SK-N-SH (cell line): ENCODE results near the gene TXNDC17. TPM values are rescaled to one million over a fixed set of nuclear protein-coding genes. Genes with fewer than 3 reads are reported as not detected.

Experiments
- CTCF ChIA-PET: fragments of 300-600, 350-600 bp; formaldehyde crosslinking; extraction: SDS; loops from one replicate; lab custom pipeline; 2021; lab: Yijun Ruan, JAX
- POLR2A ChIA-PET: fragments of 350-600 bp; sonication (Branson Sonifier 250); formaldehyde crosslinking; extraction: SDS; loops from one replicate; lab custom pipeline; 2020; ENCODE audit warnings: antibody characterized with exemption, inconsistent platforms; lab: Yijun Ruan, JAX
- DNase-seq: peaks from one replicate; pipeline ENCODE4 v3.0.0; 2012
- H2AFZ ChIP-seq: fragments of 200-600 bp; sonication (generic); 2 replicates; pipeline ENCODE4 v1.8.1; 2016; ENCODE audit warnings: antibody characterized with exemption, mild to moderate bottlenecking, low read depth
- H3F3A ChIP-seq: fragments of 200-600 bp; sonication (generic); replicated peaks from 2 replicates; pipeline ENCODE3; 2016; ENCODE audit warnings: antibody characterized with exemption, mild to moderate bottlenecking; ENCODE audit not compliant: insufficient read depth
- H3K27ac ChIP-seq, 2 experiments: fragments of 200-500 bp in 1 of 2; fragments of 200-600 bp in 1 of 2; sonication (Bioruptor generic) in 1 of 2; sonication (generic), shearing (Covaris generic) in 1 of 2; 2 replicates each; pipeline versions ENCODE4 v1.5.1 to v1.6.1; 2014 to 2016; ENCODE audit warnings: low read depth in 2 of 2, inconsistent platforms in 1 of 2, low read length in 1 of 2, mild to moderate bottlenecking in 1 of 2, mixed read lengths in 1 of 2
- H3K27me3 ChIP-seq: fragments of 200-600 bp; sonication (generic), shearing (Covaris generic); 2 replicates; pipeline ENCODE4 v1.6.1; 2016; ENCODE audit warnings: mixed run types; ENCODE audit not compliant: insufficient read depth
- H3K36me3 ChIP-seq, 2 experiments: fragments of 200-500 bp in 1 of 2; fragments of 200-600 bp in 1 of 2; sonication (Bioruptor generic) in 1 of 2; sonication (generic) in 1 of 2; replicated peaks in 1 of 2; 2 replicates each; pipeline versions ENCODE3 to v1.5.1; 2014 to 2016; ENCODE audit warnings: low read length in 1 of 2, mild to moderate bottlenecking in 1 of 2; ENCODE audit not compliant: insufficient read depth in 2 of 2, control insufficient read depth in 1 of 2
- H3K4me1 ChIP-seq, 2 experiments: fragments of 200-500 bp in 1 of 2; fragments of 200-600 bp in 1 of 2; sonication (Bioruptor generic) in 1 of 2; sonication (generic), shearing (Covaris generic) in 1 of 2; 2 replicates each; pipeline versions ENCODE4 v1.5.1 to v1.6.1; 2014 to 2016; ENCODE audit warnings: low read depth in 1 of 2, low read length in 1 of 2, mixed run types in 1 of 2; ENCODE audit not compliant: insufficient read depth in 2 of 2, control insufficient read depth in 1 of 2
- H3K4me2 ChIP-seq: fragments of 200-600 bp; sonication (generic), shearing (Covaris generic); 2 replicates; pipeline ENCODE4 v1.6.1; 2017; ENCODE audit warnings: mixed run types
- H3K4me3 ChIP-seq, 2 experiments: fragments of 200-500 bp in 1 of 2; fragments of 200-600 bp in 1 of 2; sonication (Bioruptor generic) in 1 of 2; sonication (generic), shearing (Covaris generic) in 1 of 2; 2 replicates each; pipeline versions ENCODE4 v1.5.1 to v1.8.1; 2014 to 2016; ENCODE audit warnings: low read depth in 2 of 2, inconsistent platforms in 1 of 2, low read length in 1 of 2, mild to moderate bottlenecking in 1 of 2, mixed read lengths in 1 of 2, moderate library complexity in 1 of 2
- H3K79me2 ChIP-seq: fragments of 200-600 bp; sonication (generic); 2 replicates; pipeline ENCODE4 v1.8.1; 2017; ENCODE audit warnings: mild to moderate bottlenecking; ENCODE audit not compliant: insufficient read depth
- H3K9ac ChIP-seq: fragments of 200-600 bp; sonication (generic); 2 replicates; pipeline ENCODE4 v1.6.1; 2017; ENCODE audit warnings: mixed run types
- H3K9me2 ChIP-seq: fragments of 200-600 bp; sonication (generic); 2 replicates; pipeline ENCODE4 v1.6.1; 2017; ENCODE audit warnings: mixed run types
- H3K9me3 ChIP-seq: fragments of 200-600 bp; sonication (generic); 2 replicates; pipeline ENCODE4 v1.6.1; 2017; ENCODE audit warnings: mixed run types, mild to moderate bottlenecking, moderate library complexity
- H4K20me1 ChIP-seq: fragments of 200-600 bp; sonication (generic); 2 replicates; pipeline ENCODE4 v1.6.1; 2017; ENCODE audit warnings: mild to moderate bottlenecking, mixed run types; ENCODE audit not compliant: insufficient read depth
- EZH2phosphoT487 ChIP-seq: fragments of 200-600 bp; sonication (generic); IDR thresholded peaks from 2 replicates; pipeline ENCODE4 v1.6.1; 2017; ENCODE audit warnings: low read depth, mixed run types, mild to moderate bottlenecking, antibody characterized with exemption, moderate library complexity, borderline replicate concordance
- FOSL2 ChIP-seq: IDR thresholded peaks from 2 replicates; pipeline ENCODE4 v1.4.0; 2012; ENCODE audit warnings: low read depth, mild to moderate bottlenecking, moderate library complexity, borderline replicate concordance
- IRF3 ChIP-seq: fragments of 150-350 bp; IDR thresholded peaks from 2 replicates; pipeline ENCODE4 v1.6.1; 2016; ENCODE audit warnings: mild to moderate bottlenecking, low read depth, low read length
- JUND ChIP-seq: IDR thresholded peaks from 2 replicates; pipeline ENCODE4 v1.4.0; 2012
- MEF2A ChIP-seq: IDR thresholded peaks from 2 replicates; pipeline ENCODE4 v1.4.0; 2012; ENCODE audit warnings: low read depth, borderline replicate concordance
- NFIC ChIP-seq: IDR thresholded peaks from 2 replicates; pipeline ENCODE4 v1.4.0; 2012; ENCODE audit warnings: borderline replicate concordance
- PBX3 ChIP-seq: IDR thresholded peaks from 2 replicates; pipeline ENCODE4; 2012
- RFX5 ChIP-seq: IDR thresholded peaks from 2 replicates; pipeline ENCODE4 v1.6.1; 2012; ENCODE audit warnings: mild to moderate bottlenecking, improper control_type of control experiment, low read length
- RXRA ChIP-seq: IDR thresholded peaks from 2 replicates; pipeline ENCODE4 v1.4.0; 2012; ENCODE audit warnings: low read depth, mild to moderate bottlenecking, borderline replicate concordance
- SIN3A ChIP-seq: IDR thresholded peaks from 2 replicates; pipeline ENCODE4 v1.6.1; 2012; ENCODE audit warnings: low read depth, mild to moderate bottlenecking, low read length, moderate library complexity, borderline replicate concordance
- TCF12 ChIP-seq: IDR thresholded peaks from 2 replicates; pipeline ENCODE4 v1.4.0; 2012
- YY1 ChIP-seq: IDR thresholded peaks from 2 replicates; pipeline ENCODE4 v1.4.0; 2012; ENCODE audit warnings: low read depth, mild to moderate bottlenecking
- ZBTB33 ChIP-seq: IDR thresholded peaks from 2 replicates; pipeline ENCODE4 v1.4.0; 2012; ENCODE audit warnings: low read depth, borderline replicate concordance
- WGBS: methylation state at CpG from one replicate; pipeline ENCODE4 v1.1.6; 2017; ENCODE audit warnings: low lambda C conversion rate; 5-methylcytosine and 5-hydroxymethylcytosine counted together
- polyA plus RNA-seq, 3 experiments: library from polyadenylated mRNA; depleted of rRNA; stranded (reverse); fragments of >200 nt; gene quantifications; 2 replicates each; pipeline ENCODE4 v1.2.3, GENCODE V29; 2012

The TXNDC17 gene
- polyA plus RNA-seq, 1 of the 3 experiments (the other 2 are of a cell fraction) = 644 TPM

- H3K79me2 ChIP-seq = no peaks in the 10 kb centered on the region
- no peaks in the 10 kb centered on the region for H3K27me3 ChIP-seq
- H3K9me3 ChIP-seq = no peaks in the 10 kb centered on the region
- no peaks in the 10 kb centered on the region for H3F3A ChIP-seq
- no peak overlapping the region for H3K27ac ChIP-seq
- 97% methylated on average over 6 of the region's 6 CpGs for whole genome bisulfite sequencing
- POLR2A ChIA-PET = no interaction called here
- no peaks in the 10 kb centered on the region for H4K20me1 ChIP-seq
- no peak overlapping the region for H2AFZ ChIP-seq
- no peaks in the 10 kb centered on the region for H3K9me2 ChIP-seq
- H3K9ac ChIP-seq = no peak overlapping the region
- no peak for DNase-seq
- TF ChIP-seq MEF2A = no peak
- no peak for TF ChIP-seq ZBTB33
- TF ChIP-seq TCF12 = no peak
- no peak for TF ChIP-seq EZH2phosphoT487
- TF ChIP-seq RFX5 = no peak
- no peak for TF ChIP-seq IRF3
- no peak for TF ChIP-seq RXRA
- H3K4me3 ChIP-seq = no peak overlapping the region
- peaks cover 51 to 99% of the 10 kb centered on the region in 2 experiments for H3K36me3 ChIP-seq
- H3K4me1 ChIP-seq = no peaks in the 10 kb centered on the region
- CTCF ChIA-PET = interaction anchor here (0.6 to 1.3 kb wide), 2 partner anchors 17 to 129 kb away, joined by 3 read pairs; no protein-coding TSS in a partner anchor
- no peak overlapping the region for H3K4me2 ChIP-seq
These were observed 35.7 kb upstream of the TXNDC17 start for GRCh38 chr17:6605142-6605541.

GRCh38 chr17:6608321-6608720 is 32.5 kb upstream of the TXNDC17 start:
- H4K20me1 ChIP-seq = no peaks in the 10 kb centered on the region; the same call in 1 of the 2 replicates
- CTCF ChIA-PET = interaction anchor here (0.9 kb wide), 1 partner anchor 135 kb away, joined by 3 read pairs; no protein-coding TSS in a partner anchor
- H3K27me3 ChIP-seq = no peaks in the 10 kb centered on the region
- WGBS = 51% methylated on average over 3 of the region's 3 CpGs
- POLR2A ChIA-PET = no interaction called here
- no peaks in the 10 kb centered on the region for H3K4me1 ChIP-seq
- no peak overlapping the region for H3K4me2 ChIP-seq
- no peak overlapping the region for H3K9ac ChIP-seq
- peaks cover 42 to 82% of the 10 kb centered on the region in 2 experiments for H3K36me3 ChIP-seq
- TF ChIP-seq YY1 (no peak), RXRA (no peak), FOSL2 (peak; percentile 69), NFIC (peak; percentile 30; the same call in 1 of the 2 replicates), JUND (peak; percentile 62), PBX3 (peak; percentile 56; the same call in 1 of the 2 replicates), SIN3A (no peak)
- H2AFZ ChIP-seq = no peak overlapping the region
- H3K79me2 ChIP-seq = 0 out of 2 replicates have a peak, but pooled peaks cover under 1% of the 10 kb centered on the region
- no peak for DNase-seq
- no peak overlapping the region for H3K4me3 ChIP-seq
- H3K9me2 ChIP-seq = no peaks in the 10 kb centered on the region
- no peaks in the 10 kb centered on the region for H3K9me3 ChIP-seq
- no peak overlapping the region for H3K27ac ChIP-seq
- no peaks in the 10 kb centered on the region for H3F3A ChIP-seq
